NCI-H82 treated with DMSO at 0.1 percent for 48 hours (cell line): ENCODE measurements around the gene SEMA3A.

Source experiments
- DNase-seq: peaks from one replicate; lab custom pipeline; 2025; ENCODE audit not compliant: unreplicated experiment; lab: John Stamatoyannopoulos, UW

SEMA3A gene

GRCh38 chr7:83941300-83941699 is 253.3 kb downstream of the SEMA3A start:
- no peak for DNase-seq

GRCh38 chr7:83937930-83938329 is 256.7 kb downstream of the SEMA3A start:
- DNase-seq, result no peak

GRCh38 chr7:83936056-83936708 is 258.4 kb downstream of the SEMA3A start:
- DNase-seq, result peak; percentile 31

- DNase-seq, result no peak
These were observed 260.4 kb downstream of the SEMA3A start for GRCh38 chr7:83934118-83934734.

- DNase-seq, result no peak
These were observed 262.6 kb downstream of the SEMA3A start for GRCh38 chr7:83931968-83932367.

GRCh38 chr7:83930262-83930661 is 264.3 kb downstream of the SEMA3A start:
- DNase-seq, result no peak

- no peak for DNase-seq
These were observed 268.7 kb downstream of the SEMA3A start for GRCh38 chr7:83925860-83926259.

- peak; percentile 76 for DNase-seq
These were observed 272.5 kb downstream of the SEMA3A start for GRCh38 chr7:83921941-83922607.

- no peak for DNase-seq
These were observed 273.2 kb downstream of the SEMA3A start for GRCh38 chr7:83921271-83921940.

GRCh38 chr7:83918142-83918541 is 276.4 kb downstream of the SEMA3A start:
- no peak for DNase-seq

- no peak for DNase-seq
These were observed 281.4 kb downstream of the SEMA3A start for GRCh38 chr7:83913174-83913573.

GRCh38 chr7:83908526-83908925 is 286.1 kb downstream of the SEMA3A start:
- DNase-seq, result no peak
